ENCODE data around the gene MS4A3.

DNA sequence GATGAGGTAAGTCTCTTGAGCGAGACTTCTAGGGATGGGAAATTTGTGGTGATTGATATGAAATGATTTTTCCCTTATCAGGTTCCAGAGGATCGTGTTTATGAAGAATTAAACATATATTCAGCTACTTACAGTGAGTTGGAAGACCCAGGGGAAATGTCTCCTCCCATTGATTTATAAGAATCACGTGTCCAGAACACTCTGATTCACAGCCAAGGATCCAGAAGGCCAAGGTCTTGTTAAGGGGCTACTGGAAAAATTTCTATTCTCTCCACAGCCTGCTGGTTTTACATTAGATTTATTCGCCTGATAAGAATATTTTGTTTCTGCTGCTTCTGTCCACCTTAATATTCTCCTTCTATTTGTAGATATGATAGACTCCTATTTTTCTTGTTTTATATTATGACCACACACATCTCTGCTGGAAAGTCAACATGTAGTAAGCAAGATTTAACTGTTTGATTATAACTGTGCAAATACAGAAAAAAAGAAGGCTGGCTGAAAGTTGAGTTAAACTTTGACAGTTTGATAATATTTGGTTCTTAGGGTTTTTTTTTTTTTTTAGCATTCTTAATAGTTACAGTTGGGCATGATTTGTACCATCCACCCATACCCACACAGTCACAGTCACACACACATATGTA is 39.1 kb downstream of the MS4A3 start:
- TF ChIP-seq GATA2 (IDR thresholded peaks at IDR 0.05; ENCODE audit: low read depth, low read length) (no peak), GATA3 (IDR thresholded peaks at IDR 0.05; ENCODE audit: low read depth, low read length) (no peak)
